NCI-H526 treated with DMSO at 0.1 percent for 48 hours (cell line): Measurements from ENCODE around the gene LAGE3.
"Not testable (repeated sequence)": the region's sequence is repeated elsewhere in the genome, so short reads cannot be mapped to it uniquely, and the experiment has no call there.

Experiments
- DNase-seq: peaks from one replicate; lab custom pipeline; 2025; lab: John Stamatoyannopoulos, UW

Gene LAGE3

GRCh38 chrX:154502098-154502497 lies 23.0 kb upstream of the LAGE3 start:
- no peak for DNase-seq

- not testable (repeated sequence) for DNase-seq
Observed at GRCh38 chrX:154501423-154501822, 22.3 kb upstream of the LAGE3 start.

- not testable (repeated sequence) for DNase-seq
Observed at GRCh38 chrX:154496591-154497137, 17.6 kb upstream of the LAGE3 start.

GRCh38 chrX:154495472-154495922 lies 16.4 kb upstream of the LAGE3 start:
- DNase-seq: no peak

DNA sequence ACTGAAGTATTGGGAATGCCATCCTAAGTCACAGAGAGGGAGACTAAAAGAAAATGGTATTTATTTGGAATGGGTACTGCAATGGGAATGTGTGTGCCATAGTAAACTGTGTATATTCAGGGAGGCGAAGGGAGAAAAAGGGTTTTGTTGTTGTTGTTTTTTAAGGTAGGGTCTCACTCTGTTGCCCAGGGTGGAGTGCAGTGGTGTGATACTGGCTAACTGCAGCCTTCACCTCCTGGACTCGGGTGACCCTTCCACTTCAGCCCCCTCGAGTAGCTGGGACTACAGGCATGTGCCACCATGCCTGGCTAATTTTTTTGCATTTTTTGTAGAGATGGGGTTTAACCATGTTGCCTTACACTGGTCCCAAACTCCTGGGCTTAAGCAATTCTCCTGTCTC lies 15.6 kb upstream of the LAGE3 start:
- DNase-seq: no peak

DNA sequence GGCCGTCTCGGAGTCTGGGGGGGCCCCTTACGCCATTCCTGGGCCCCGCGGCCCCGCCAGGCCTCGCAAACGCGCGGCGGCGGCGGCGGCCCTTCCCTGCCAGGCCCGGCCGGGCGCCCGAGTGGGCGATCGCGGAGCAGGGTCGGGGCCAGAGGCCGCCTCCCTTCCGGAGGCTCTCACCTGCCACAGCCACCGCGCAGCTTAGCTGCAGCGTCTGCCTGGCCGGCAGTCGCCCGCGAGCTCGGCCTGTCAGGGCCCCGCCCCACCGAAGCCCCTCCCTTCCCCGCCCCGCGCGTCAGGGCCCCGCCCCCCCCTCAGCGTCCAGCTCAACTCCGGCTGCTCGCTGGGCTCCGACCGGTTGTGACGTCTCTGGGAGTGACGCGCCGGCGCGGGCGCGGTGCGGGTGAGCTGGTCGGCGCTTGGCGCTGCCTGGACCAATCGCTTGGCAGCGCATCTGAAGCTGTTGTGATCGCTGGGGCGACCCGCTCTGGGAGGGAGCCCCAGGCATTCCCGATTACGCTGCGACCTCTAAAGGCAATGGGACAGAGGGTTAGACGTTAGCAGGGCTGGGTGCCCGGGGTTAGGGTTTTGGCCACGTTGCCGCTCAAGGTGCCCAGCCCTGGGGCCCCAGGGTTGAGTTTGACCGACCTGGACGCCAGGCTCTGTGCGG lies 11.5 kb upstream of the LAGE3 start, which contains the start of gene SLC10A3:
TSS of gene SLC10A3 (minus strand) at position 216 of the 670 bp plus-strand sequence. CDS start 1,689 bp downstream, outside the sequence.
- peak; percentile 91 for DNase-seq

DNA sequence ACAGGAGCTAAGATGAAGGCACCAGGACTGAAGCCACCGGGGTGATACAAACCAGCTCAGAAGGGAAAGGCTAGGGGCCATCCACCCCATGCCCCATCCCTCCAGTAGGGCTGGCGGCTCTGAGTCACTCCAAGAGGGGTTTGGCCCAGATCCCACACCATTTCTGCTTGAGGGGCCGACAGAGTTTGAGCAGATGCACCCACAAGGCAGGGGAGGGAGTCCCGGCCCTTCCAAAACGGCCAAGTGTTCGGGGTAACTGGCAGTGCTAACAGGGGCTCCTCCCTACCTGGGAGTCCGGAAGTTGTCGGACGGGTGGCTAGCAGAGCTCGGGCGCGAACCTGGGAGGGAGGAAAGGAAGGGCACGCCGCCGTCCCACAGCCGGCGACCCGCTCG lies 10.9 kb upstream of the LAGE3 start:
- no peak for DNase-seq

GRCh38 chrX:154489182-154489581 lies 10.1 kb upstream of the LAGE3 start:
- DNase-seq: no peak

- no peak for DNase-seq
Observed at GRCh38 chrX:154488336-154489075, 9.4 kb upstream of the LAGE3 start.

- no peak for DNase-seq
Observed at GRCh38 chrX:154487518-154488290, 8.6 kb upstream of the LAGE3 start.

GRCh38 chrX:154486396-154487207 lies 7.5 kb upstream of the LAGE3 start, which contains the start of gene UBL4A:
Gene UBL4A (minus strand): TSS chrX:154486615. CDS start chrX:154486584, 31 bp downstream.
- peak; percentile 79 for DNase-seq

DNA sequence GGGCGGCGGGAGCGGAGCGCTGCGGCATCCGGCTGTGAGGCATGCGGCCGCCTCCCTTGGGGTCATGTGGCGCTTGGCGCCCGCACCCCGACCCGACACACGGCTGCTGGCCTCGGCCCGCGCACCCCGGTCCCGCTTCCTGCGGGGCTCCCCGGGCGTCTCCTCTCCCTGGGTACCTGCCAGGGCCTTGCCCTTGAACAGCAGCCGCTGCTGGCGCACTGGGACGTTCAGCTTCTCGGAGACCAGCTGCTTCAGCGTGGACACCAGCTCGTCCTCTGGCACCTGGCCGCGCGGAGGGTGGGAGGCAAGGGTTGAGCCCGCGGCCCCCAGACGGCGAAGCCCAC lies 6.9 kb upstream of the LAGE3 start:
- no peak for DNase-seq

DNA sequence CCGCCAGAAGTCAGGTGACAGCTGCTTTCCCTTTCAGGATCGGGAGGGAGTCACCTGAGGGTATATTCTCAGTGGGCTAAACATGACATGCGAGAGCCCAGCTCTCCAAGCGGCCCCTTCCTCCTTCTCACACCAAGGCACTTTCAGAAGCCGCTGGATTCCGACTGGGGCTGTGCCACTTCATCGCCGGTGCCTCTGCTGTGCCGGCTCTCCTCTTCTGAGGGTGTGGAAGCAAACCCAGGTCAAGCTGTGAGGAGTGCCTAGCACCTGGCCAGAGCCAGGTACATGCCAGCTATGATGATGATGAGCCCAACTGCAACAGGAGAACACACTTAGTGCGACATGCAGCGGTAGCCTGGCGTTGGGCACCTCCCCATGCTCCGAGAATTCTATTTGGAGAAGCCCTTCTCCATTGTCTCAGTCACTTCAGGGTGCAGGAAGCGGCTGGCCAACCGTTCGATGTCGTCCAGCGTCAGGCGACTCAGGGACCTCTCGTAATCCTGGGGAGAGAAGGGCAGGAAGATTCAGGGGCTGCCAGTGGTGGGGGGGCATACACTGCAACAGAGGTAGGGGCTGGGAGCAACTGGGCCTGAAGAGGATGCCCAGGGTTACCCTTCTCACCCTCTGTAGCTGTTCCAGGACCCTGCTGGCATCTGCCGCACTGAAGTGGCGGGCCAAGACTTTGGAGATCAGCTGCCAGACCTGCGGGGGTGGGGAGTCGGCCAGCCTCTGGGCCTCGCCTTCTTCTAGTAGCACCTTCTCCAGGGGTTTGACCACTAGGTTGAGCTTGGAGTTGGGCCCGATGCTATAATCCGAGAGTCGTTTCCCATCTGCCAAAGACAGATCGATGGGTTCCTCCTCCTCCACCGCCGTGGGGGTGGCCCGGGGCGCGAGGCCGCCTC lies 6.3 kb upstream of the LAGE3 start:
- DNase-seq: peak; percentile 8

DNA sequence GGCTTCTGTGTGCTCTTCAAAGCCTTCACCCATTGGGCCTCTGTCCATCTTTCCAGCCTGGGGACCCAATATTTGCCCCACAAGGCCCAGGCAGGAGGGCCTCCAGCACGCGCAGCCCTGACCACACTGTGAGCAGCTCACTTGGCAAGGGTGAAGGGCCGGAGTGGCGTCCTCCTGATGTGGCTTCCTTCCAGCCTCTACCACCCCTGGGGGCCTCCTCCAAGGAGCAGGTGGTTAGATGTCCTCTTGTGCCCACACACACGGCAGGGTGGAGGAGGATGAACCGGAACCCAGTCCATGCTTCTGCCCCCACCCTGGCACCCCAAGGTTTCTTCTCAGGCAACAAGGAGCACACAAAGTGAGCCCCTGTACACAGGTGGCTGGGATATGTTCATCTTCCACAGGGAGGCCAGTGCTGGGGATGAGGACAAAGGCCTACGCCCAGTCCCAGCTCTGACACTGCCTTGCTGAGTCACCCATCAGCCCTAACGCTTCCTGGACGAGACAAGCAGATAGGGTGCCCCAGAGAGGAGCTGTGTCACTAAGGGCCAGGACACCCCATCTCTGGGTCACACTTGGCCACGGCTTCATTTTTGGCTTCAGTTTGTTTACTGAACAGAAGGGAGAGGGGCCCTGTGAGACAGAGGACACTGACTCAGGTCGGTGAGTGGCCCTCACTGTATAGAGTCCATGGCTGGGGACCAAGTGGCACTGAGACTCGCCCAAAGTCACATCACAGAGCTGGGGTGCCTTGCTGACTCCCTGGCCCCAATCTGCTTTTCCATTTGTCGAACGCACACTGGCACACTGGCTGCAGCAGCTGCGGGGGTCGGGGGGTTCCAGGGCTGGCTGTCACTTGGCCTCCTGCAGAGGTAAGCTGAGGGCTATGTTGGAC lies 5.4 kb upstream of the LAGE3 start:
- DNase-seq: no peak

DNA sequence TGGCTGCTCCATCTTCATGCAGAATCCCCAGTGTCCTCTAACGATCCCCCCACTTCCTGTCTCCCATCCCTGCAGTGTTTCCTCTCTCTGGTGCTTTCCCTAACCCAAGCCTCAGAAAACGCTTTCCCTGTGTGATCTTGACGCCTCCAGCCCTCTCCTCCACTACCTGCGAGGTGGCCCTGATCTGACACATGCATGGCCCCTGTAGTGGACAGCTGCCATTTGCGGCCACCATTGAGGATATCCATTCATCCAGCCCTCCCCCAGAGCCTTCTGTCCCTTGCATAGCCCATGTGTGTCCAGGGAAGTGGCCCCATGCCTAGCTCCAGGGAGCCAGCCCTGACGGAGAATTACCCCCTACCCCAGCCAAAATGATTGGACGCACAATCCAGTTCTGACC lies 4.2 kb upstream of the LAGE3 start:
- no peak for DNase-seq

DNA sequence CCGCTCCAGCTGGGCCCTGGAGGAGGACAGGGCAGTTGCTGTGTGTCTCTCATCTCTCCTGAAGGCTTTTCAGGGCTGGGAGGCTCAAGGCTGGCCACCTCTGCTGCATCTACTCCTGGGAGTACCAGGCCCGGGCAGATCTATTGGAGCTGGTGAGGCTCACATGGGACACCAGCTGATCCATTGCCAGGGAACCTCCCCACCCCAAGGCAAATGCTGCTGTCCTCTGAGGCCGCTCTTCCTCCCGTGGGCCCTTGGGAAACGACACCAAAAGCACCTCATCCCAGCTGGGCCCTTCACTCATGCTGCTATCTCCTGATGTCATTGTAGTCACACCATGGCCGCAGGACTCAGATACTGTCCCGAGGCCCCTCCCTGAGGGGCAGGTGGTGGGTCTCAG lies 3.7 kb upstream of the LAGE3 start:
- DNase-seq: no peak

DNA sequence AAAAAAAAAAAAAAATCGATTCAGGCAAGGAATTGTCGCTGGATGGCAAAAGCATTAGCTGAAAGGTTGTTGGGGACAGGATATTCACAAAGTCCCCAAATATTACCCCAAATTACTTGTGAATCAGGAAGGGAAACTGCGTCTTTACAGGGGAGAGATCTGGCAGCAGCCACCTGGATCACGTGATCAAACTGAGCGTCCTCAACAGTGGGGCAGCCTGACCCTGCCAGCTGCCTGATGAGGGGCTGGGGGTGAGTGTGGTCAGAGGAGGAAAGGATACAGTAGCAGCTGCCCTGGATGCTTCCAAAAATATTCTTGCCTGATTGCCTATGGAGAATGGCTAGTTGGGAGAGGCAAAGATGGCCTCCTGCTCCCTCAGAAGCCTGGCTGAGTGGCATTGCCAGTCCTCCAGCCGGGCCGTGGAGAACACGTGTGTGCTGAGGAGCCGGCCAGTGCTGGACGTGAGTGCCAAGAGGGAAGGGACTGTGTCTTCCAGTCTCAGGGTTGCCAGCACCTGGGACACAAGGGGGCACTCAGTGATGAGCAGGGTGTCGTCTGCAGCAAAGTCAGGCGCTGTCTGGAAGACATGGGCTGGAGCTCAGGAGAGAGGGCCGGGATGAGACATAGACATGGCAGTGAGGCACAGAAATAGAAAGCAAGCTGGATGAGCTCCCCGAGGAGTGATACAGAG lies 3.0 kb upstream of the LAGE3 start:
- DNase-seq: no peak

- no peak for DNase-seq
Observed at GRCh38 chrX:154481195-154481594, 2.1 kb upstream of the LAGE3 start.
